ENCODE results near the gene RAD51C.

- TF ChIP-seq, protein P1, sequence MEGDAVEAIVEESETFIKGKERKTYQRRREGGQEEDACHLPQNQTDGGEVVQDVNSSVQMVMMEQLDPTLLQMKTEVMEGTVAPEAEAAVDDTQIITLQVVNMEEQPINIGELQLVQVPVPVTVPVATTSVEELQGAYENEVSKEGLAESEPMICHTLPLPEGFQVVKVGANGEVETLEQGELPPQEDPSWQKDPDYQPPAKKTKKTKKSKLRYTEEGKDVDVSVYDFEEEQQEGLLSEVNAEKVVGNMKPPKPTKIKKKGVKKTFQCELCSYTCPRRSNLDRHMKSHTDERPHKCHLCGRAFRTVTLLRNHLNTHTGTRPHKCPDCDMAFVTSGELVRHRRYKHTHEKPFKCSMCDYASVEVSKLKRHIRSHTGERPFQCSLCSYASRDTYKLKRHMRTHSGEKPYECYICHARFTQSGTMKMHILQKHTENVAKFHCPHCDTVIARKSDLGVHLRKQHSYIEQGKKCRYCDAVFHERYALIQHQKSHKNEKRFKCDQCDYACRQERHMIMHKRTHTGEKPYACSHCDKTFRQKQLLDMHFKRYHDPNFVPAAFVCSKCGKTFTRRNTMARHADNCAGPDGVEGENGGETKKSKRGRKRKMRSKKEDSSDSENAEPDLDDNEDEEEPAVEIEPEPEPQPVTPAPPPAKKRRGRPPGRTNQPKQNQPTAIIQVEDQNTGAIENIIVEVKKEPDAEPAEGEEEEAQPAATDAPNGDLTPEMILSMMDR (IDR thresholded peaks at IDR 0.05): no peak
- TF ChIP-seq EZH2 (IDR thresholded peaks at IDR 0.05): no peak
Observed at GRCh38 chr17:58734811-58735210, 42.4 kb downstream of the RAD51C start.

Data from neural progenitor cell (in vitro differentiated cells).